DMS 273 treated with DMSO at 0.1 percent for 48 hours (cell line): ENCODE results near the gene CAMTA1.

Experiments
- DNase-seq: peaks from one replicate; lab custom pipeline; 2025; lab: John Stamatoyannopoulos, UW

Gene CAMTA1

DNA sequence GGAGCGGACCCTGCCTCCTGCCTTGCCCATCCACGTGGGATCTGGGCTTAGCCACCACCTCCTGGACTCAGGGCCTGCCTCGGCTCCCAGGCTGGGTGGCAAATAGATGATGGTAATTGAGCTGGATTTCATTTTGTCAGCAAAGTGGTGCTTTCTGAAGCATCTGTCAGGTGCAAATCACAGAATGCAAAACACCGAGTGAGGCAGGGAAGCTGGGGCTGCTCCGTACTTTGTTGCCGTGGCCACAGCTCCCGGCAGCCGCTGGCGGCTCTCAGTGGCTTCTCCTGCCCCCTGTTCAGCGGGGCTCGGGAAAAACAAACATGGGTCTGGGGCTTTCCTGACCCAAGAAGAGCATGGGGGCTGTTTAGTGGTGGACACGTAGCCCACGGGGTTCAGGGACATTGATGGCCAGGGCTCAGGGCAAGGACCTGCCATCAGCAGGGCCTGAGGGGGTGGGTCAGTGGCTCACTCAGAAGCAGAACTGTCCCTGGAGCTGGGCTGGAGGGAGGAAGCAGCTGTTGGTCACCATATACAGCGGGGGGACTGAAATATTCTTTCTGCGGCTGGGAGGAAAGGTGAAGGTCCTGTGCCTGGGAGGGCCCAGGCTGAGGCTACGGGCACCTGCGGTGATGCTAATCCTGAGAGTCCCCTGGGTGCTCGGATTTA is 855.8 kb downstream of the CAMTA1 start:
- no peak for DNase-seq

DNA sequence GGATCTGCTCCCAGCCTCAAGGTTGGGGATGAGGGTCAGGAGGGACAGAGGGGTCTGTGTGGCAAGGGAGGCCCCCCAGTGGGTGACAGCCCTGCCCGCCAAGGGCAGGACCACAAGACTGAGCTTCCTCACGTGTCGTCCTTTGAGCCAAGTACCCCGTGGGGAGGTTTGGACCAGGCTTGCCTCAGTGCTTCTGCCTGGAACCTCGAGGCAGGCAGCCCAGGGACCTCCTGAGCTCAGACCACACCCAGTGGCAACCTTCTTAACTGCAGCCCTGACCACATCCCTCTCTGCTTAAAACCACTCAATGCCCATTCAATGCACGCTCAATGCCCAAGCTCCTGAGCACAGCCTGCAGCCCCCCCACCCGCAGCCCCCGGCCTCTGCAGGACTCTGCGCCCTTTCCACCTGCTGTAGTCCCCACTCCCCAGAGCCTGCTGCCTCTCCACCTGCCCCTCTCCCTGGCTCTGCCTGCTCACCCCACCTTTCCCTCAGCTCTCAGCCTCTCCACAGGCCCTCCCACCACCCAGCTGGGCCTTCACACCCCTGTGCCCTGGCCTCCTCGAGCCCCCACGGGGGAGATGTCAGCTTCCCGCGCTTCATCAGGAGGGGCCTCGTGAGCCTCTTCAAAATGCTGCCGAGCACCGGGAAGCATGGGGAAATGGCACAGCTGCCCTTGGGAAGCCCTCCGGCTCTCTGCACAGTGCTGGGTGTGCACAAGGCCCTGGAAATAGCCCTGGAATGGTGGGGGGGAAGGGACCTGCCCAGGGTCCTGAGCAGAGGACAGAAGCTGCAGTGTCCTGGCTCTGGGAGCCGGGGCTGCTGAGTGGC is 856.5 kb downstream of the CAMTA1 start:
- DNase-seq, result no peak

DNA sequence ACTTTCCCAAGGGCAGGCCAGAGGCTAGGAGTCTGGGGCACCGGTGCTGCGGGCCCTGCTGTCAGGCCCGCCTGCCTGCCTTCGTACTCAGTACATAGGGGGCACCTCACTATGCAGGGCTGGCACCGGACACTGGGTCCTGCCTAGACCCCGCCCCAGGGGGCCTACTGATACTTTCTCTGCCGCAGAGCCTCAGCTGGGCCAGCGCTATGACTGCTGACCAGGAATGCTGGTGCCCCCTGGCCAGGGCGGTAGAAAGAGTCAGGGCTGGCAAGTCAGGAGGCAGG is 857.1 kb downstream of the CAMTA1 start:
- DNase-seq, result no peak

DNA sequence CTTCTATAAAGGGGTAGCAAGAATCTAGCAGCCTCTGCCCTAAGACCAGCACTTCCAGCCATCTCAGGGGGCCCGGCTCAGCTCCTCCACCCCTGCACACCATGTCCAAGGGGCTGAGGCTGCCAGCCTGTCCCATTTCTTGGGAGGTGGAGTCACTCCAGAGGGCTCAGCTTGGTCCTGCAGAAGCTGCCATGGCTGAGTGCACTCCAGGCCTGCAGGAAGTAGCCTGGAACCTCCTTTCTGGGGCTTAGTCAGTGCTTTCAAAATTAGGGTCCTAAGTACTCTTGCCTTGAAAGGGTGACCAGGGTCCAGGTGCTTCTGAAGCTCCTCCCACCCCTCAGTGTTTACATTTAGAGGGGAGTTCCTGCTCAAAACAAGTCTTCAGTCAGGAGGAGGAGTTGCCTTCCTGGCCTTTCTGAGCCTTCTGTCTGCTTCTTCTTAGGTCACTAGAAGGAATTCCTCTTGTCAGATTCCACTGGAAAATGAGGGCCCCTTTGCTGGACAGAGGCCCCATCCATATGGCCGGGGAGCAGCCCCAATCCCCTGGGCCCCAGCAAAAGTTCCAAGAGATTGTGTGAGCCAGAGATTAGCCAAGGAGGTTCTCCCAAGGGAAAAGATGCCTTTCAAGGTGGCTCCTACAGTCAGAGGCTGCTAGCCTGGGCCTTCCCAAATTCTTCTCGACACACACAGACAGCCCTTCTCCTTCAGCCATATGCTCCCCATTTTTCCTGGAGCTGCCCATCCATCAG is 857.7 kb downstream of the CAMTA1 start:
- DNase-seq, result no peak

DNA sequence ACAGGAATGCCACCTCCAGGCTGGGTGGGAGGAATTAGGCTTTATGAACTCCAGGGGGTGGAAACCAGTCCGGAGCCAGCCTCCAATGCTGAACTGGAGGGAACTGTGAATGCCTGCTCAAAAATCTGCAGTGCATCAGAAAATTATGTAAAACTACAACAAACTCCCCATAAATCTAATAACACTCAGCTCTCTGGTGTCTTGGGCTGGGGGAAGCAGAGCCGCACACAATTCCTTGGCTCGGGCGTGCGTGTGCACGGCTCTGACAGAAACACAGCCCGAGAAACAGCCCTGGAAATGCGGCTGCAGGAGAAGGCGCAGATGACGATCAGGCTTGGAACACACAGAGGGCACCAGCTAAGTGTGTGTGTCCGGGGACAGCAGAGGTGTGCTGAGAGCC is 858.3 kb downstream of the CAMTA1 start:
- no peak for DNase-seq

DNA sequence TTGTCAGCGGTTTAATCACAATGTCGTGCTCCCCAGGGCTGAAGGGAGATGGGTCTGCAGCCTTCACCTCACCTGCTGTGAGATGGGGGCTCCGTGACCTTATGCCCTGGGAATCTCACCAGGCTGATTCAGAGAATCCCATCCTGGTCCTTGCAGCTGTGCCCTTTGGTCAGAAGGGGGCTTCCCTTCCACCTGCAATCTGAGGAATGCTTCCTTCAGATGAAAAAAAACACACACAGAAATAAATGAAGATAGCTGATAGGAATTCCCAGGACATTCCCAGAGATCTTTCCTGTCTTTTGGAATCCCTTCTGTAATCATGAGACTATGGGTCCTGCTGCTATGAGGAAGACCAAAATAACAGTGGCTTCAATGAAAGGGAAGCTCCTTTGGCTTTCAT is 858.8 kb downstream of the CAMTA1 start:
- no peak for DNase-seq

DNA sequence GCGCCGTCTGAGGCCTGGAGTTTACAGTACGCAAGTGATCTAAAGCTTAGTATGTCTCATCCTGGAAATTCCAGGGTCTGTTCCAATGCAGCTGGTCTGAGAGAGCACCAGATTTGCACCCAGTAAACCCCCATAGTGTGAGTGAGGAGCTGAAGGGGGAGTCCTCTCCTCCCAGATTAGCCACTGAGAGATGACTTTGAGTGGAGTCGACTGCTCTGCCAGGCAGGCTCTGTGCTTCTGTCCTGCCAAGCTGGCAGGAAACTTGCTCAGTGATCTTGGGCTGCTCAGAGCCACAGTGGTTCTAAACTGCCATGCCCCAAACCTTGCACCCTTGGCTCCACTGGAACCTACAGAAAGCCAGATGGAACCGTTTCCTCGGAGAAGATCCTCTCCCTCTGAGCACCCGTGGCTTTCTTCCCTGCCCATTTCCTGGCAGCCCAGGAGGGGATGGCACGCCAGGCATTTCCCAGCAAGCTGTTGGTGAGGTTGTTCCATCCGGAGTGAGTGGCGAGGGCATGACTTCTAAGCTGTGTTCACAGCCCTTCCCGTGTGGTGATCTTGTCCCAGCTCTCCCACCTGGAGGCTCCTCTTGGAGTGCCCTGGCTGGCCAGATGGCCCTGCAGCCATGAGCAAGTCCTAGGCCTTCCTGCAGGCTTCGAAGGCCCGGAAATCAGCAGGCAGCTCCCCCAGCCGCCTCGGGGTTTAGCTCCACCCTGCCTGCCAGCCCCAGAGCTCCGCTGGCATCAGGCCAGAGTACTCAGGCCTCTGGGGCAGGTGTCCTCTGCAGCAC is 859.9 kb downstream of the CAMTA1 start:
- DNase-seq, result no peak

DNA sequence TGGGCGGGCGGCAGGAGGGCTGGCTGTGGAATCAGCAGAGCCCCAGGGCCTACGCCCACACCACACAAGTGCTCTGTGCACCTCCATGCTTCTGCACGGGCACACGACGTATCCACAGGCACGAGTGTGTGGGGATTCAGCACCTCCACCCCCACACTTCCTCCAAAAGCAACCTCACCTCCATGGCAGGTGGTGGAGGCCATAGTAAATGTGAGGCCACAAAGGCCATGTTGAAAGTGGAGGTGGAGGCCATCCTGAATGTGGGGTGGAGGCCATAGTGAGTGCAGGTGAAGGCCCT is 860.4 kb downstream of the CAMTA1 start:
- DNase-seq, result no peak

DNA sequence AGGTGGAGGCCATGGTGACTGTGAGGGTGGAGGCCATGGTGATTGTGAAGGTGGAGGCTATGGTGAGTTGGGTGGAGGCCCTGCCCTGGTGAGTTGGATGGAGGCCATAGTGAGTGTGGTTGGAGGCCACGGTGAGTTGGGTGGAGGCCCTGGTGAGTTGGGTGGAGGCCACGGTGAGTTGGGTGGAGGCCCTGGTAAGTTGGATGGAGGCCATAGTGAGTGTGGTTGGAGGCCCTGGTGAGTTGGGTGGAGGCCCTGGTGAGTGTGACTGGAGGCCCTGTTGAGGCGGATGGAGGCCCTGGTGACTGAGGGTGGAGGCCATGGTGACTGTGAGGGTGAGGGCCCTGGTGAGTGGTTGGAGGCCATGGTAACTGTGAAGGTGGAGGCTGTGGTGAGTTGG is 860.9 kb downstream of the CAMTA1 start:
- DNase-seq, result no peak

DNA sequence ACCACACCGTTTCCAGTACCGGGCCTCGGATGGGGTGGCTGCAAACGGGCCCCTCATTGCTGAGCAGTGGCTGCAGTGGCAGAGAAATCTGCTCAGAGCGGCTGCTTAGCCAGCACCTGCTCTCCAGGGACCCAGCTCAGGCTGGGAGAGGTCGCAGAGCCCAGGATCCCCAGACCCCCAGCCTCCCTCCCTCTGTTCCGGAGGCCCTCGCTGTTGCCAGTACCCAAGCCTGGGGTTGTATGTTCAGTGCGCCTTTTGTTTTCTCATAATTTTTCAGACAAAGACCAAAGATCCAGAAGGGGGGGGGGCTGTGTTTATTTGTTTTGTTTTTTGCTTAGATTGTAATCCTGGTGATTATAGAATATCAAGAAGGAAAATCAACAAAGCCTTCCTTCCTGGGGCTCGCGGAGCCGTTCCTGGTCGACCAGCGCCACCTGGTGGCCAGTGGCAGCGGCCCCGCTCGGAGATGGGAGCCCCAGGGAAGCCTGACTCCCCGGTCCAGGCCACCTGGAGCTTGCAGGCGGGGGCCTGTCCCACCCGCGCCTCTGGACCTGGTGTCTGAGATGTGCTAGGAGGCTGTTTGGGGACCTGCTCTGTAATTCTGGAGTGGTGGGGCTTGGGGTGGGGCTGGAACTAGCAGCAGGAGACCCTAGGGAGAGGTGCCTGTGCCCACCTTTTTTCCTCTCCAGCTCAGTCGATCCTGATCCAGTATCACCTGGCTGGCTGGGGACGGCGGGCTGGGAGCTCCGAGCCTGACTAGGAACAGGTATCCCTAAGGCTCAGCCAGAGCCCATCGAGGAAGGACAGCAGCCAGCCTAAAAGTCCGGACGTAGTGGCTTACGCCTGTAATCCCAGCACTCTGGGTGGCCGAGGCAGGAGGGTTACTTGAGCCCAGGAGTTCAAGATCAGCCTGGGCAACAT is 862.0 kb downstream of the CAMTA1 start:
- DNase-seq, result no peak

DNA sequence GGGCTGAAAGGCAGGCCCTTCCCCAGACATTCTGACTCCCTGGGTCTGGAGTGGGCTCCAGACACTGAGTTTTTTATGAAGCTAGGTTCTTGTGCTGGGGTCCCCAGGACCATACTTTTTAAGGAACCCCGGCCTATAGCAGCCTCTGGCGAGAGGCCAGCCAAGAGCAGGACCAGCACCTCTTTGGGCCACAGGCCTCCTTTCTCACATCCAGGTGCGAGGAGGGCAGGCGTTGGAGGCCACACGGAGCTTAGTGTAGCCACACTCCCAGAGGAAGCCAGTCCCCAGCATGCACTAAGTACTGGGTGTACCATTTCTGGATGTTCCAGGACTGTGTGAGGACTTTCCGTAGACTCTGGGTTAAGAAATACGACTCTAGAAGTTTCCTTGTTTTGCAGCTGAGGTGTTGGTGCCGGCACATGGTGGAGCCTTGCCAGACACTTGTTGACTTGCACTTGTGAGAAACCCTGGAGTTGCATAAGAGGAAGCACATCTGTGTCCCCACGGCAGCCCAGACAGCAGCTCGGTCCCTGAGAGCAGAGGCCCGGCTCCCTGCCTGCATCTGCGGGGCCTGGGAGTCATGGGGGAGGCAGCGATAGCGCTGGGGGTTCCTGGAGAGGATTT is 863.6 kb downstream of the CAMTA1 start:
- DNase-seq, result no peak

DNA sequence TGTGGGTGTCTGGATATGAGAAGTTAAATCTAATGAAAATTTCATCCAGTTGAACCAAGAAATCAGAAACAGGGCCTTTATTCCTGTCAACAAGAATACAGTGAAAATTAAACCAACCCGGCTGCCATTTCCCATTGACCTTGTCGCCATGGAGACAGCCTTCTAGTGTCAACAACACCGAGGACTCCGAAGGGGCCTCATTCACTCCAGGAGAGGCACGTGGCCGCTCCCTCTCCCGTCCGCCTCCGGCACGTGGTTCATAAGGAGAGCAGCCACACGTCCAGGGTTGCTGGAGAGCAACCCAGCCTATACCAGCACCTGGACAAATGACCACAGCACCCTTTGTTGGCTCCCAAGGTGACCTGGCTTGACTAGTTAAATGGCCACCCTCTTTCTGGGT is 865.5 kb downstream of the CAMTA1 start:
- DNase-seq, result no peak

DNA sequence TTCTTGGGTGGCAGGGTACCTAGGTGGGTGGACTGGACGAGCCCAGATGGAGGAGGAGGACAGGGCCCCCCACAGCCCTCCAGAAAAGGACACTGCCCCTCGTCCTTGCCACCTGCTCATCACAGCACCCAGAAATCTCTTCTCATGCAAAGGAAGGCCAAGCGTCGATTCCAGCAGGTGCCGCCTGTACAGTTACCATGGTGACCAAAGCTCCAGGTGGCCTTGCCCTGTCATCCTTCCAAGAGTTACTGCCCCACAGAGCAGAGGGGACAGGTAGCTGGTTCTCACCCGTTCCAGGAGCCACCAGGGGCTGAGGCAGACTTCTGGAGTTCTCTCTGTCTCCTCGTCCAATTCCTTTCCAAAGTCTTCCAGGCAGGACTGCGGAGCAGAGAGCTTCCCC is 865.9 kb downstream of the CAMTA1 start:
- no peak for DNase-seq

DNA sequence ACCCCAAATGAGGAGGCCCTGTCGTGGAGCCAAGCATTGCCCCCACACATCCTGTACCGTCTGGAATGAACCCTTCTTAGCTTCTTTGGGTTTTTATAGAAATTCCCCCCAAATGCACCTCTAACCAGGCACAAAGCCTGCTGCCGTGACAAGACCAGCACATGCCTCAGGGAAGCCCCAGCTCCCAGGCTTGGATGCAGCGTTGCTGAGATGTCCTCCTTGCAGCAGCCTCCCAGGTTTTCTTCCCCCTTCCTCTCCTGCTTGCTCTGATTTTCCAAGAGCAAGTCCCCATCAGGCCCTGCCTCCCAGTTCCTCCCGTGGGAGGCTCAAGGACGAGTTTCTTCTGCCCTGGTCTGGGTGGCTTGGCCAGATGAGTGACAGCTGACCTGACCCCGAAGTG is 866.8 kb downstream of the CAMTA1 start:
- DNase-seq, result no peak

DNA sequence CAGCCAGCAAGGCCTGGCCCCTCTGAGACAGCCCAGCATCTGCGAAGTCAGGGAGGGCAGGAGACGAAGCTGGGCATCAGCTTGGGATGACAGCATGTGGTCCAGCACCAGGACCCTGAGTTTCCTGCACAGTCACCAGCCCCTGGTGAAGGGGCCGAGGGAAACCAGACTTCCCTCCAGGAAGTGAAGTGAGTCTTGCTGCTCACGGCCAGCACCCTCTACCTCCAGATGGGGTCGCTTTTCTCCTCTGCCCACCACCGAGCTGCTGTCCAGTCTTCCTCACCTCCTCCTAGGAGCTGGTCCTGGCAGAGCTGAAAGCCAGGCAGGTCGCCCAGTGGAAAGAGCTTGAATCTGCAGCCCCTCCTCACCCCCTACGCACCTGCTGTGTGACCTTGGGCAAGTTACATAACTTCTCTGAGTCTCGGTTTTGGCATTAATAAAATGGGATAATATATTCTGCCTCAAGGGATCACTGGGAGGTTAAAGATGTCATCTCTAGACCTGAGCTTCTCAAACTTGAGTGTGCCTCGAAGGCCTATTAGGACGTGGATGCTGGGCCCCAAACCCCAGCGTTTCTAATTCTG is 867.4 kb downstream of the CAMTA1 start:
- DNase-seq, result no peak

DNA sequence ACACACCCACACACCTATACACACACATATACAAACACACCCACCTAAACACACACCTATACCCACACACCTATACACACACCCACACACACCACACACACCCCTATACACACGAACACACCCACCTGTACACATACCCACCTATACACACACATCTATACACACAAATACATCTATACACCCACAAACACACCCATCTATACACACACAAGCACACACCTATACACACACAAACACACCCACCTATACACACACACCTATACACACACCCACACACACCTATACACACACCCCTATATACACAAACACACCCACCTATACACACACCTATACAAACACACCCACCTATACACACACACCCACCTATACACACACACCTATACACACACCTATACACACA is 869.5 kb downstream of the CAMTA1 start:
- no peak for DNase-seq

DNA sequence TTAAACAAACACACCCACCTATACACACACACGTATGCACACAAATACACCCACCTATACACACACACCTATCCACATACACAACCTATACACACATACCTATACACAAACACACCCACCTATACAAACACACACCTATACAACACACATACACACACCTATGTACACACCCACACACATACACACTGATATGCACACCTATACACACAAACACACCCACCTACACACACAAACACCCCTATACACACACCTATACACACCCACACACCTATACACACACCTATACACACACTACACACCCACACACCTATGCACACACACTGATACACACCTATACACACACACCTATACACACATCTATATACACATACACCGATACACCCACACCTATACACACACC is 870.1 kb downstream of the CAMTA1 start:
- DNase-seq, result no peak

DNA sequence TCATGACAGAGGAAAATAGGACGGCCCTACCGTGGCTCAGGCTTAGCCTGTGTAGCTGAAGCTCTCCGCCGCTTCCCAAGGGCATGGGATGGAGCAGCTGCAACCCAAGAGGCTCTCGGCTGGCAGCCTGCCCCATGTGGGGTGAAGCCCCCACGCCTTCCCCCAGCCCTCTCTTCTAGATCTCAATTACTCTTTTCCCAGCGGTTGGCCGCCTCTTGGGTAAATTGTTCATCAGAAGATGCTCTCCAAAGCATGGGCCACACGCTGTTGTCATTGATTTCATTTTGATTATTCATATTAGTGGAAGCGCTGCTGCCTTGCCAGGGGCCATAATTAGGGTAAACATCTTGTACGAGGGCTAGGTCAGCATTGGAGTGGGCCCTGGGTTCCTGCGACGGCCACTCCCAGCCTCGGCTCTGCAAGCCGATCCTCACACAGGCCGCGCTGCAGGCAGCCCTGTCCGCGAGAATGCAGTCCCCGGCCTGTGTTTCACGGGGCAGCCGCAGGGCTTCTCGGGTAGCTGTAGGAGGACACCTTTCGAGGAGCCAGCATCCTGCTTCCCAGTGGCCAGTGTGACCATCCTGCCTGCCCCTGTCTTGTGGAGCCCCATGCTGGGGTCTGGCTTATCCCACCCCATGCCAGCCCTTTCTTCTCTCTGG is 871.4 kb downstream of the CAMTA1 start:
- no peak for DNase-seq

DNA sequence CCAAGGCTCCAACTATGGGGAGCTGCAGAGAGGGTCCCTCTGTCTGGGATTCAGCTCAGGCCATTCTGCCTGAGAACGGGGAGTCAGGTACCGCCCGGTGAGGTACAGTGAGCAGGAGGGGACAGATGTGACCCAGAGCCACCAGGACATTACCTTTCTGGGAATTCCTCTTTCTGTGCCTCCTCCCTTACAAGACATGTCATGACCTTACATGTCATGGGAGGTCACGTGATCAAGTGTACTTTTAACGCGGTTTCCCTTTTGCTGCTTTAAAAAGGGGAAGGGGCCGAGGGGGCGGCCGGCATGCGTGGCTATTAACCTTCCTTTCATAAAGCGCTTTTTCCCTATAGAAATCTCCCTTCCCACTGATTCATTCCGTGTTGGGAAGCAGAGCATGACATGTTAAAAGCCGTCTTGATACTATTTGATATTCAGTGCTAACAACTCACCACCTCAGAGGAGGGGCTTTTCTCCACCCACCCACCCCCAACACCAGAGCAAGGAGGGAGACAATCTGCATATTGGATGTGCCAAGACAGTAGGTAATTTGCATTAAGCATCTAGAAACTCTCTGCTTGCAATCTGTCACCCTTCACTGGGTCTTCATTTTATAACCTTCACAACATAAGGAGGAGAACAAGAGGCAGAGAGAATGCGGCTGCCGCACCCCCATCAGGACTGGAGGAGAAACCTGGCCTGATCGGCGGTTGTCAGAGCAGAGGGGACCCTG is 872.2 kb downstream of the CAMTA1 start:
- no peak for DNase-seq

DNA sequence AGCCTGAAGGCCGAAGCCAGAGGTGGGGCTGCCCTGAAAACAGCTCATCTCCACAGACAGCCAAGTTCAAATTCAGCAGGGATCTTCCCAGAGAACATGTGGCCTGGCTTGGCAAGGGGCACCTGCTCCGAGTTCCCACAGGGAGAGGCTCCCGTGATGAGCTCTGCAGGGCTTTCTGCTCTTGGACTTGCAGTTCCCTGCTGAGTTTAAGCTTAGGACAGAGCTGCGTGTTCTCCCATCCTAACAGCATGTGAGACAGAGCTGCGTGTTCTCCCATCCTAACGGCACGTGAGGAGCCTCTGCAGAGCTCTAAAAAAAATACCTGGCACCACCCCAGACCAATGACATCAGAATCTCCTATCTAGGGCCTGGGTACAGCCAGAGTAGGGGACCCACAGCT is 872.8 kb downstream of the CAMTA1 start:
- no peak for DNase-seq
